HepG2 (cell line): Measurements from ENCODE around the gene MAGIX. TPM values are rescaled to one million over a fixed set of nuclear protein-coding genes. Genes with fewer than 3 reads are reported as not detected.
"Not testable (repeated sequence)": the region's sequence is repeated elsewhere in the genome, so short reads cannot be mapped to it uniquely, and the experiment has no call there.

Source experiments
- ATAC-seq: fragments of 200-7000 bp; cut with Tn5 transposase; 3 replicates; pipeline ENCODE4 v1.9.1; 2020; ENCODE audit warnings: mild to moderate bottlenecking, moderate library complexity
- BruUV-seq: library from RNA; stranded (reverse); fragments of 400-500 nt; replicated peaks from 2 replicates; lab custom pipeline; 2021; lab: Mats Ljungman, UMichigan
- CTCF ChIA-PET: fragments of 300-600 bp; formaldehyde crosslinking; extraction: SDS; loops from one replicate; lab custom pipeline; 2021; ENCODE audit warnings: low total read pairs, inconsistent platforms, low intra/inter-chr PET ratio; lab: Yijun Ruan, JAX
- POLR2A ChIA-PET: fragments of 350-600 bp; sonication (Branson Sonifier 250); formaldehyde crosslinking; loops from one replicate; lab custom pipeline; 2020; ENCODE audit warnings: antibody characterized with exemption, inconsistent platforms; lab: Yijun Ruan, JAX
- DNase-seq: peaks from one replicate; pipeline ENCODE4 v3.0.0-alpha.2; 2015; ENCODE audit warnings: low spot score
- FAIRE-seq: peaks from 3 replicates; lab custom pipeline; 2011; peaks lifted over from hg19 to GRCh38; lab: Jason Lieb, UNC
- H2AFZ ChIP-seq: one replicate; pipeline ENCODE4 v1.6.1; 2011; ENCODE audit warnings: low read length, inconsistent platforms
- H3K27ac ChIP-seq: fragments of 300-600 bp; 3 replicates; pipeline ENCODE4 v1.8.0; 2011; ENCODE audit warnings: mixed run types, mild to moderate bottlenecking, mixed read lengths, low read length, inconsistent platforms; ENCODE audit not compliant: insufficient read depth; ENCODE audit errors: extremely low read length
- H3K27me3 ChIP-seq, 2 experiments: fragments of 200-600 bp in 1 of 2; 2 replicates in 1 of 2; 3 replicates in 1 of 2; pipeline versions ENCODE4 v1.6.0 to v1.8.0; 2011; ENCODE audit warnings: low read length in 2 of 2, mild to moderate bottlenecking in 2 of 2, moderate library complexity in 2 of 2, inconsistent platforms in 1 of 2; ENCODE audit not compliant: insufficient read depth in 2 of 2, control insufficient read depth in 1 of 2
- H3K36me3 ChIP-seq, 2 experiments: fragments of 200-600 bp in 1 of 2; replicated peaks in 1 of 2; 2 replicates in 1 of 2; 3 replicates in 1 of 2; pipeline versions ENCODE4 v1.5.1 to v1.8.0; 2011; ENCODE audit warnings: low read length in 2 of 2, inconsistent platforms in 1 of 2; ENCODE audit not compliant: insufficient read depth in 2 of 2, control insufficient read depth in 1 of 2
- H3K4me1 ChIP-seq: 2 replicates; pipeline ENCODE4 v1.5.1; 2012; ENCODE audit warnings: low read length, inconsistent platforms; ENCODE audit not compliant: insufficient read depth
- H3K4me2 ChIP-seq: 2 replicates; pipeline ENCODE4 v1.6.0; 2011; ENCODE audit warnings: low read depth, low read length, inconsistent platforms
- H3K4me3 ChIP-seq, 3 experiments: fragments of 200-600 bp in 1 of 3; sonication (generic), shearing (Covaris generic) in 1 of 3; replicated peaks in 1 of 3; 2 replicates each; pipeline ENCODE4 v1.5.1; 2011 to 2016; ENCODE audit warnings: low read length in 3 of 3, inconsistent platforms in 2 of 3, low read depth in 2 of 3, mild to moderate bottlenecking in 2 of 3, control low read depth in 1 of 3, mixed read lengths in 1 of 3; ENCODE audit not compliant: insufficient read depth in 1 of 3
- H3K79me2 ChIP-seq: one replicate; pipeline ENCODE4 v1.6.1; 2011; ENCODE audit warnings: low read length, inconsistent platforms; ENCODE audit not compliant: insufficient read depth
- H3K9ac ChIP-seq: 2 replicates; pipeline ENCODE4 v1.6.0; 2011; ENCODE audit warnings: mild to moderate bottlenecking, low read depth, low read length, inconsistent platforms; ENCODE audit not compliant: insufficient read depth
- H3K9me3 ChIP-seq: 2 replicates; pipeline ENCODE4 v1.5.1; 2012; ENCODE audit warnings: mild to moderate bottlenecking, low read length
- H4K20me1 ChIP-seq: 2 replicates; pipeline ENCODE4 v1.6.0; 2011; ENCODE audit warnings: inconsistent platforms, mild to moderate bottlenecking, low read length, moderate library complexity; ENCODE audit not compliant: insufficient read depth
- NFRKB ChIP-seq: fragments of 450-650 bp; IDR thresholded peaks from 2 replicates; pipeline ENCODE4 v1.6.1; 2017
- ZMYM3 ChIP-seq: sonication (generic); formaldehyde crosslinking; IDR thresholded peaks from 2 replicates; pipeline ENCODE4 v1.5.1; 2020; ENCODE audit warnings: mild to moderate bottlenecking, missing genetic modification reagents
- ZNF770 ChIP-seq: sonication (generic); formaldehyde crosslinking; IDR thresholded peaks from 2 replicates; pipeline ENCODE4 v1.5.0; 2020; ENCODE audit warnings: mild to moderate bottlenecking, missing genetic modification reagents
- WGBS: methylation state at CpG from one replicate; pipeline ENCODE4 v1.1.6; 2017; ENCODE audit warnings: low lambda C conversion rate; 5-methylcytosine and 5-hydroxymethylcytosine counted together
- in situ Hi-C: cut with HindIII; loops from 2 replicates; pipeline ENCODE4 v1.10.0; 2017; ENCODE audit warnings: low pct_unique_long_range_greater_than_20kb; ENCODE audit not compliant: extremely low pct_ligation_motif_present
- intact Hi-C: fragments of 100-400 bp; cut with micrococcal nuclease; formaldehyde crosslinking; loops from one replicate; pipeline ENCODE4 v1.10.0; 2022; ENCODE audit not compliant: unreplicated experiment
- polyA plus RNA-seq, 8 experiments: library from polyadenylated mRNA; depleted of rRNA in 3 of 8; stranded (reverse) in 7 of 8; unstranded in 1 of 8; fragments of >200 nt; fragmentation: Illumina TruSeq in 4 of 8; extraction: Trizol in 4 of 8; gene quantifications; 2 replicates each; pipeline versions ENCODE4 v1.2.1 to v1.2.3, GENCODE V29; 2011 to 2016; ENCODE audit warnings: low read depth in 4 of 8, missing spikeins in 1 of 8, mixed read lengths in 1 of 8; ENCODE audit not compliant: insufficient read depth in 1 of 8
- total RNA-seq, 5 experiments: library from RNA; depleted of rRNA; stranded (reverse); fragments of >200 nt; fragmentation: Illumina TruSeq; extraction: Trizol; gene quantifications; 2 replicates each; pipeline ENCODE4 v1.2.3, GENCODE V29; 2016; ENCODE audit warnings: low read depth in 1 of 5

Gene MAGIX
- total and polyA plus RNA-seq, 2 of the 13 experiments (the other 11 are each of a cell fraction or from before 2014, with no cell fraction given) = 0.63 to 1.2 TPM

GRCh38 chrX:49122499-49122898, 40.1 kb upstream of the MAGIX start (continued):
- TF ChIP-seq NFRKB (no peak), ZNF770 (no peak)

- intact Hi-C loops, FAIRE-seq, H3K27ac ChIP-seq, H3K9me3 ChIP-seq, H3K9ac ChIP-seq, H3K27me3 ChIP-seq, H3K4me3 ChIP-seq, H2AFZ ChIP-seq, H3K4me1 ChIP-seq, ATAC-seq, CTCF ChIA-PET, BruUV-seq, in situ Hi-C loops, POLR2A ChIA-PET, H4K20me1 ChIP-seq, DNase-seq, H3K79me2 ChIP-seq, H3K36me3 ChIP-seq: not testable (repeated sequence)
- WGBS = 3% methylated on average over 4 of the region's 13 CpGs
- TF ChIP-seq ZNF770 (peak; percentile 95), ZMYM3 (CRISPR knock-in tag) (peak; percentile 30; the same call in 1 of the 2 replicates)
- TF ChIP-seq, all 625 proteins: peak for 2; not testable (repeated sequence) for 623
- not testable (repeated sequence) for H3K4me2 ChIP-seq
These were observed 34.8 kb upstream of the MAGIX start for GRCh38 chrX:49127742-49128258.
